Endodermal cell (in vitro differentiated cells): ENCODE data around the gene SLC11A1. TPM values are rescaled to one million over a fixed set of nuclear protein-coding genes. Genes with fewer than 3 reads are reported as not detected.

Experiments used
- DNase-seq: peaks from one replicate; pipeline ENCODE4 v3.0.0-alpha.2; 2017
- H3K27ac ChIP-seq: 2 replicates; pipeline ENCODE4 v1.5.1; 2013; ENCODE audit warnings: mild to moderate bottlenecking, low read depth, low read length, moderate library complexity
- H3K27me3 ChIP-seq: 2 replicates; pipeline ENCODE4 v1.6.1; 2013; ENCODE audit warnings: mild to moderate bottlenecking, low read length, moderate library complexity; ENCODE audit not compliant: insufficient read depth, control insufficient read depth, poor library complexity, severe bottlenecking
- H3K36me3 ChIP-seq: 2 replicates; pipeline ENCODE4 v1.7.0; 2013; ENCODE audit warnings: mild to moderate bottlenecking, low read length, moderate library complexity; ENCODE audit not compliant: control insufficient read depth, insufficient read depth
- H3K4me1 ChIP-seq: one replicate; pipeline ENCODE4 v1.7.0; 2013; ENCODE audit warnings: low read length; ENCODE audit not compliant: control insufficient read depth, insufficient read depth
- H3K4me3 ChIP-seq: 2 replicates; pipeline ENCODE4 v1.5.1; 2013; ENCODE audit warnings: mild to moderate bottlenecking, low read length, moderate library complexity
- H3K9ac ChIP-seq: 2 replicates; pipeline ENCODE4 v1.6.1; 2013; ENCODE audit warnings: mild to moderate bottlenecking, low read length, moderate library complexity; ENCODE audit not compliant: poor library complexity, severe bottlenecking; ENCODE audit errors: extremely low read depth
- H3K9me3 ChIP-seq: 2 replicates; pipeline ENCODE4 v1.6.1; 2013; ENCODE audit warnings: mild to moderate bottlenecking, low read length, moderate library complexity; ENCODE audit not compliant: control insufficient read depth
- H3K27ac Mint-ChIP-seq: 2 replicates; pipeline ENCODE4 v1.8.0; 2020; ENCODE audit warnings: mixed read lengths
- H3K27me3 Mint-ChIP-seq: 2 replicates; pipeline ENCODE4 v1.8.0; 2021; ENCODE audit warnings: mild to moderate bottlenecking, mixed read lengths; ENCODE audit not compliant: insufficient read depth
- H3K36me3 Mint-ChIP-seq: 2 replicates; pipeline ENCODE4 v1.8.0; 2020; ENCODE audit warnings: low read depth, mixed read lengths
- H3K4me1 Mint-ChIP-seq: 2 replicates; pipeline ENCODE4 v1.8.0; 2020; ENCODE audit warnings: mixed read lengths
- H3K4me3 Mint-ChIP-seq: 2 replicates; pipeline ENCODE4 v1.8.0; 2020; ENCODE audit warnings: mild to moderate bottlenecking, moderate library complexity, mixed read lengths
- H3K9me3 Mint-ChIP-seq: 2 replicates; pipeline ENCODE4 v1.8.0; 2020; ENCODE audit warnings: mild to moderate bottlenecking, mixed read lengths
- CTCF ChIP-seq: fragments of 200-600 bp; sonication (generic); conservative IDR thresholded peaks from 2 replicates; pipeline ENCODE4 v1.5.0; 2021; ENCODE audit warnings: antibody characterized with exemption, mild to moderate bottlenecking
- WGBS, 2 experiments: methylation state at CpG; one replicate each; pipeline versions ENCODE4 v1.1.5 to v1.1.7; 2013; ENCODE audit warnings: missing lambda C conversion rate in 2 of 2, mixed read lengths in 1 of 2; ENCODE audit not compliant: insufficient coverage in 1 of 2, insufficient read length in 1 of 2; 5-methylcytosine and 5-hydroxymethylcytosine counted together
- total RNA-seq, 2 donors: library from RNA; stranded (reverse); fragmentation: NEBNext Ultra II Directional in 1 of 2; extraction: Animal tissue kit (Norgen Biotek cat#: 25700) in 1 of 2; gene quantifications; 2 replicates in 1 of 2; 3 replicates in 1 of 2; pipeline ENCODE4 v1.2.1, GENCODE V29; 2021

The SLC11A1 gene
- total RNA-seq, 2 donors from 2014 or later, result 0.09 TPM; not detected in 1

- TF ChIP-seq CTCF, result no peak
- Histone ChIP-seq H3K4me1 (no peaks in the 10 kb centered on the region), H3K36me3 (no peaks in the 10 kb centered on the region), H3K27ac (no peak overlapping the region), H3K4me3 (no peak overlapping the region), H3K9ac (no peak overlapping the region), H3K27me3 (no peaks in the 10 kb centered on the region), H3K9me3 (no peaks in the 10 kb centered on the region)
- Mint-ChIP-seq H3K27me3 (no peaks in the 10 kb centered on the region), H3K9me3 (no peaks in the 10 kb centered on the region), H3K36me3 (no peaks in the 10 kb centered on the region), H3K4me3 (no peak overlapping the region), H3K4me1 (peaks cover 12% of the 10 kb centered on the region), H3K27ac (no peak overlapping the region)
- DNase-seq, result no peak
- WGBS, 2 experiments, result 84 to 91% methylated on average over 3 of the region's 3 CpGs
Observed at GRCh38 chr2:218334531-218334930, 47.5 kb upstream of the SLC11A1 start.

- DNase-seq, result no peak
- H3K36me3 Mint-ChIP-seq, result peaks cover 2% of the 10 kb centered on the region
- WGBS, 2 experiments, result 94% methylated on average over 7 to 9 of the region's 9 CpGs
Observed at GRCh38 chr2:218340656-218341055, 41.4 kb upstream of the SLC11A1 start.

GRCh38 chr2:218341381-218341780, 40.7 kb upstream of the SLC11A1 start:
- H3K4me3 Mint-ChIP-seq, result no peak overlapping the region
- no peaks in the 10 kb centered on the region for H3K4me1 ChIP-seq
- H3K36me3 ChIP-seq, result no peaks in the 10 kb centered on the region
- H3K27me3 Mint-ChIP-seq, result no peaks in the 10 kb centered on the region
- TF ChIP-seq CTCF, result no peak
- H3K9ac ChIP-seq, result no peak overlapping the region
- H3K9me3 Mint-ChIP-seq, result no peaks in the 10 kb centered on the region
- H3K27me3 ChIP-seq, result no peaks in the 10 kb centered on the region
- WGBS, 2 experiments, result 97 to 98% methylated on average over 7 to 8 of the region's 8 CpGs
- no peak overlapping the region for H3K27ac Mint-ChIP-seq
- H3K4me3 ChIP-seq, result no peak overlapping the region
- no peak overlapping the region for H3K27ac ChIP-seq
- H3K9me3 ChIP-seq, result no peaks in the 10 kb centered on the region
- DNase-seq, result no peak
- H3K4me1 Mint-ChIP-seq, result no peaks in the 10 kb centered on the region
- peaks cover 2% of the 10 kb centered on the region for H3K36me3 Mint-ChIP-seq

More at GRCh38 chr2:218340656-218341055, 41.4 kb upstream of the SLC11A1 start:
- no peaks in the 10 kb centered on the region for H3K9me3 ChIP-seq
- no peaks in the 10 kb centered on the region for H3K9me3 Mint-ChIP-seq
- H3K9ac ChIP-seq, result no peak overlapping the region
- H3K4me1 Mint-ChIP-seq, result no peaks in the 10 kb centered on the region
- H3K27ac Mint-ChIP-seq, result no peak overlapping the region
- no peaks in the 10 kb centered on the region for H3K27me3 ChIP-seq
- no peak for TF ChIP-seq CTCF
- no peak overlapping the region for H3K4me3 Mint-ChIP-seq
- no peaks in the 10 kb centered on the region for H3K27me3 Mint-ChIP-seq
- H3K36me3 ChIP-seq, result no peaks in the 10 kb centered on the region
- H3K4me3 ChIP-seq, result no peak overlapping the region
- H3K4me1 ChIP-seq, result no peaks in the 10 kb centered on the region
- no peak overlapping the region for H3K27ac ChIP-seq
